ENCODE data around the gene PFDN2. TPM values are rescaled to one million over a fixed set of nuclear protein-coding genes. Genes with fewer than 3 reads are reported as not detected.

The PFDN2 gene
- total and polyA plus RNA-seq, 2 donors (not counting 3 experiments of a cell fraction or from before 2014, with no cell fraction given): 104 to 157 TPM

GRCh38 chr1:161162806-161163205 lies 45.0 kb upstream of the PFDN2 start:
- no TSS peak for BruUV-seq (replicated peaks)
- Histone ChIP-seq H3K9me1 (replicated peaks; ENCODE audit: control insufficient read depth, extremely low read depth, insufficient read depth, low read length) (no peaks in the 10 kb centered on the region), H3K4me2 (ENCODE audit: insufficient read depth, low read length) (no peak overlapping the region), H4K20me1 (replicated peaks; ENCODE audit: control insufficient read depth, extremely low read depth, insufficient read depth, low read length) (no peaks in the 10 kb centered on the region), H2AFZ (ENCODE audit: low read depth, low read length) (no peak overlapping the region), H3K9me3 (replicated peaks; ENCODE audit: control insufficient read depth, insufficient read depth, low read length) (no peaks in the 10 kb centered on the region), H3K79me2 (ENCODE audit: control insufficient read depth, insufficient read depth, low read length) (peaks cover 7% of the 10 kb centered on the region), H3K4me1 (ENCODE audit: control insufficient read depth, extremely low read depth, insufficient read depth, low read length) (peaks cover 23% of the 10 kb centered on the region), H3K27ac (ENCODE audit: insufficient read depth, low read depth, low read length) (no peak overlapping the region), H3K4me3 (replicated peaks in 1 of 3; ENCODE audit: insufficient read depth in 1 of 3, low read depth in 1 of 3, low read length in 3 of 3) (no peak overlapping the region), H3K27me3 (ENCODE audit: control insufficient read depth in 2 of 2, insufficient read depth in 2 of 2, low read length in 2 of 2) (no peaks in the 10 kb centered on the region), H3K9ac (replicated peaks; ENCODE audit: extremely low read depth, insufficient read depth, low read length) (no peak overlapping the region), H3K36me3 (ENCODE audit: control insufficient read depth in 2 of 2, extremely low read depth in 1 of 2, insufficient read depth in 2 of 2, low read length in 2 of 2) (peaks cover 0 to 11% of the 10 kb centered on the region in 2 experiments)
- intact Hi-C loops (cut with micrococcal nuclease) (no loop called here), dilution Hi-C loops (cut with MboI; ENCODE audit: extremely low pct_ligation_motif_present, low sequenced_read_pairs) (no loop called here)
- CTCF ChIA-PET: no interaction called here
- POLR2A ChIA-PET: no interaction called here
- FAIRE-seq (no peak), DNase-seq (ENCODE audit: low read depth, low spot score) (no peak)
- TF ChIP-seq JUN (IDR thresholded peaks at IDR 0.05; ENCODE audit: borderline replicate concordance, insufficient read depth, insufficient read length, low read depth) (no peak), CTCF (IDR thresholded peaks at IDR 0.05; ENCODE audit: extremely low read depth in 1 of 2, insufficient read depth in 1 of 2, low read depth in 1 of 2, low read length in 2 of 2) (no peak), POLR2A (IDR thresholded peaks at IDR 0.05; ENCODE audit: low read depth, low read length) (no peak), MAX (IDR thresholded peaks at IDR 0.05; ENCODE audit: insufficient read depth, insufficient read length) (no peak), GATA2 (IDR thresholded peaks at IDR 0.05; ENCODE audit: insufficient read depth, insufficient read length, low read depth, low read length) (no peak), MYC (IDR thresholded peaks at IDR 0.05; ENCODE audit: low read depth, low read length) (no peak), FOS (IDR thresholded peaks at IDR 0.05; ENCODE audit: borderline replicate concordance, insufficient read depth, low read length) (no peak)
